Measurements from ENCODE around the gene LAX1. TPM values are rescaled to one million over a fixed set of nuclear protein-coding genes. Genes with fewer than 3 reads are reported as not detected.
"Not testable (repeated sequence)": the region's sequence is repeated elsewhere in the genome, so short reads cannot be mapped to it uniquely, and the experiment has no call there.

The LAX1 gene, protein sequence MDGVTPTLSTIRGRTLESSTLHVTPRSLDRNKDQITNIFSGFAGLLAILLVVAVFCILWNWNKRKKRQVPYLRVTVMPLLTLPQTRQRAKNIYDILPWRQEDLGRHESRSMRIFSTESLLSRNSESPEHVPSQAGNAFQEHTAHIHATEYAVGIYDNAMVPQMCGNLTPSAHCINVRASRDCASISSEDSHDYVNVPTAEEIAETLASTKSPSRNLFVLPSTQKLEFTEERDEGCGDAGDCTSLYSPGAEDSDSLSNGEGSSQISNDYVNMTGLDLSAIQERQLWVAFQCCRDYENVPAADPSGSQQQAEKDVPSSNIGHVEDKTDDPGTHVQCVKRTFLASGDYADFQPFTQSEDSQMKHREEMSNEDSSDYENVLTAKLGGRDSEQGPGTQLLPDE
- total RNA-seq, result 10 to 100 TPM; 21.4 to 21.7 TPM

DNA sequence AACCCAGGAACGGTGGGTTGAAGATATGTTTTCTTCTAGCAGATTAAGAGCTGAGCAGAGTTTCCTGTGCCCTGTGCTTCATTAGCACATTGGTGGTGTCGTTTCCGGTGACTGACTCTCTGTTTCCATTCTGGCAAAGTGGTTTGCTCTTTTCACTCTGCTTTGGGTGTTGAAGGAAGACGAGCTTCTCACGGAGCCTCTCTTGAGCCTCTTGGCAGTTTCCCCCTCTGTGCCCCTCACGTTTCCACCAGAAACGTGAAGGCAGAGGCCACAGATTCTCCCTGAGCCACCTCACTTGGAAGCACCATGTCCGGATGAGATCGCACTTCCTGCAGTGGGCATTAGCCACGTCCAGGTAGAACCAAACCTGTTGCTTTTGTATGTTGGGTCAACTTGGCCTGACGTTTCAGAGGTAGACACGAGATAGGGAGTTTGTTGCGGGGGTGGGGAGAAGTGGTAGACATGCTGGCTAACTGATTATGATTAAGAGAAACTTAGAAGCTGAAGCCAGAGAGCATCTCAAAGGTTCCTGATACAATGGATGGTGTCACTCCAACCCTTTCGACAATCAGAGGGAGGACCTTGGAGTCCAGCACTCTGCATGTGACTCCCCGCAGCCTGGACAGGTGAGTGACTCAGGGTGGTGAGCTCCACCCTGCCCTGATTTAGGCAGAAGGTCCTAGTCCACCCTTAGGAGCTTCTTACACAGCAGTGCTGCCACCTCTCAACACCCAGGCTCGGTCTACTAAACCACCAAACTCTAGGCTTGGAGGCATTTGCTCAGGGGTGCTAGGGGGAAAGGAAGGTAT is at the start of gene LAX1:
TSS of gene LAX1 (plus strand) at position 155 of the 809 bp plus-strand sequence. CDS start at position 538, 383 bp downstream.
- CTCF ChIA-PET, result interaction anchor here (0.7 to 1.4 kb wide), 3 partner anchors 18 to 424 kb away, joined by 3 to 4 read pairs (median 3); no protein-coding TSS in a partner anchor

GRCh38 chr1:203717120-203717519 is 47.9 kb upstream of the LAX1 start:
- CTCF ChIA-PET, result no interaction called here

More for the DNA sequence above, at the start of gene LAX1:
- POLR2A ChIA-PET, result interaction anchor here (0.5 to 2.2 kb wide), 13 partner anchors 9 to 1356 kb away, joined by 3 to 7 read pairs (median 4); partner anchors contain the start of genes ATP2B4, BTG2 and RBBP5

GRCh38 chr1:203720242-203720641 is 44.7 kb upstream of the LAX1 start:
- ChIA-PET POLR2A (no interaction called here), CTCF (no interaction called here)

More at GRCh38 chr1:203717120-203717519, 47.9 kb upstream of the LAX1 start:
- POLR2A ChIA-PET, result no interaction called here

GRCh38 chr1:203722909-203723308 is 42.1 kb upstream of the LAX1 start:
- POLR2A ChIA-PET, result interaction anchor here (0.6 kb wide), 1 partner anchor 203 kb away, joined by 5 read pairs; no protein-coding TSS in a partner anchor
- CTCF ChIA-PET, result interaction anchor here (1.4 kb wide), 1 partner anchor 217 kb away, joined by 3 read pairs; no protein-coding TSS in a partner anchor

DNA sequence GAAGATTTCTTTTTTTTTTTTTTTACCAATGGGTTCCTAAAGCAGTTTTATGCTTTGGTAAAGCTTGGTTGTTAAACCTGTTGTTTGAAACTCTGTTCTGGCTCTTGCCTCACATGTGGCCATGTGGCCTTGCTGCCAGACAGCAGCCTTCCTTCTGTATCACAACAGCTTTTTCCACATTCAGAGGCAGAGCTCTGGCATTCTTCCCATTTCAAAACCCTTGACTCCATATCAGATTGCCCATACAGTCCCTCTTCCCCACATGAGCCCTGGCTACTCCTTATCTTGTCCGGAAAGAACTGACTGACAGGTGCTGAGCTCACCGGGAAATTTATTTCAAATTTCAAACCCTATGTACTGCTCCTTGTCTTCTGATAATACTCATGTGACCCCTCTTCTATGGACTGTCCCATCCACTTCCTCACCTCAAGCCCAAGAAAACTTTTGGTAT is 38.5 kb upstream of the LAX1 start:
- ChIA-PET POLR2A (interaction anchor here (0.7 kb wide), 1 partner anchor 11 kb away, joined by 4 read pairs; no protein-coding TSS in a partner anchor), CTCF (no interaction called here)

DNA sequence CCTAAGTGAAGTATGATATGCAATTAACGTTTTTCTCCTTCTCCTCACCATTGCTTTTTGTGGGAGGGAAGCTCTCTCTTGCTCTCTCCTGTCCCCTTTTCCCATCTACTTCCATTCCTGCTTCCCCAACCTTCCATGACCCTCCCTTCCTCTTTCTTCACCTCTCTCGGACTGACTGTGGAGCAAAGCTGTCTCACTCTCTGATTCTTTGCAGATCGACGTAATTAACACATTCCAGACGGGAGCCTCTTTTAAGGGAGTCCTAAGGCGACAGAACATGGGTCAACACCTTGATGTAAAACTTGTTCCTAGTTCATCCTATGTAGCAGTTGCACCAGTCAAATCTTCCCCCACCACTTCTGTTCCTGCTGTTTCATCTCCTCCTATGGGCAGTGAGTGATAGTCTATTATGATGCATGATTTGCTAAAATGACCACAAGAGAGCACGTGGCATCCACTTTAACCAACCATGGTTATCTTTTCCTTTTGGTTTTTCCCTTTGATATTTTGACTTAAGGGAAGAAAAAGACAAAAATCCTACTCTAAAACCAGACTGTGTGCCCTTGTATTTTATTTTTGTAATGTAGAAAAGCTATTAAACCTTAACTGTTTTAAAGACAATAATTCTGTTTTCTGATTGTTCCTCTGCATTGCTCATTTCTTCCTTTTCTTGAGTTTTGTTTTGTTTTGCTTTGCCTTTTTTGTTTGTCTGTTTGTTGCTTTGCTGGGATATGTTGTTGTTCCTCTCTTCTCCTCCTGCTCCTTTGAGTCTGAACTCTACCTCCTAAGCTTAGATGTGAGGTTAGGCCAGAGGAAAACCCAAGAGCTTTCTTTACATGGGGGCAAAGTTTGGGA is 31.7 kb upstream of the LAX1 start:
- CTCF ChIA-PET, result interaction anchor here (0.6 kb wide), 1 partner anchor 87 kb away, joined by 3 read pairs; no protein-coding TSS in a partner anchor
- POLR2A ChIA-PET, result no interaction called here

GRCh38 chr1:203742436-203742835 is 22.5 kb upstream of the LAX1 start:
- CTCF ChIA-PET, result no interaction called here
- POLR2A ChIA-PET, result no interaction called here

DNA sequence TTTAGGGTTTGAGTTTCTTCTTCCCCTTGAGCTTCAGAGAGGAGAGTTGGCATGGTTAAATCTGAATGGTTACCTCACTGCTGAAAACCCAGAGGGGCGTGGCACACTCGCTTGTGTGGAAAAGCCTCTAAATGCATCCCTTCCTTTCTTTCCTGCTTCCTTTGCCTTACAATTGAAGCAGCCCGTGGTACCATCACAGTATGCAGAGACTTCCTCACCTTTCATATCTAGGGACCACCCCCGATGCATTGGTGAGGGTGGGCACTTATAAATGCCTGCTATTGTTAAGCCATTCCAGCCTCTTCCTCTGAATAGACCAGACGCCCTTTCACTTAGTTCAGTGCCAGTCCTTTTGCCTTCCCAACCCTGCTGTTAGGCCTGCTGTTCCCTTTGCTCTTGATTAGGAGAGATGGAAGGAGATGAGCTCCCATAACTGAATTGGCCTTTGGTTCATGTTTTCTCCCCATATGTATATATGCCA is 21.9 kb upstream of the LAX1 start:
- POLR2A ChIA-PET, result interaction anchor here (1.2 kb wide), 1 partner anchor 22 kb away, joined by 6 read pairs; the partner anchor contains the start of gene LAX1
- CTCF ChIA-PET, result no interaction called here

- ChIA-PET POLR2A (interaction anchor here (1.2 kb wide), 1 partner anchor 21 kb away, joined by 6 read pairs; the partner anchor contains the start of gene LAX1), CTCF (interaction anchor here (0.6 to 0.9 kb wide), 2 partner anchors 61 to 477 kb away, joined by 3 read pairs; no protein-coding TSS in a partner anchor)
These were observed 20.7 kb upstream of the LAX1 start for GRCh38 chr1:203744075-203744972.

- ChIA-PET POLR2A (no interaction called here), CTCF (no interaction called here)
These were observed 18.7 kb upstream of the LAX1 start for GRCh38 chr1:203746281-203746680.

GRCh38 chr1:203751051-203751450 is 13.9 kb upstream of the LAX1 start:
- POLR2A ChIA-PET, result no interaction called here
- CTCF ChIA-PET, result interaction anchor here (0.6 kb wide), 1 partner anchor 29 kb away, joined by 3 read pairs; no protein-coding TSS in a partner anchor

DNA sequence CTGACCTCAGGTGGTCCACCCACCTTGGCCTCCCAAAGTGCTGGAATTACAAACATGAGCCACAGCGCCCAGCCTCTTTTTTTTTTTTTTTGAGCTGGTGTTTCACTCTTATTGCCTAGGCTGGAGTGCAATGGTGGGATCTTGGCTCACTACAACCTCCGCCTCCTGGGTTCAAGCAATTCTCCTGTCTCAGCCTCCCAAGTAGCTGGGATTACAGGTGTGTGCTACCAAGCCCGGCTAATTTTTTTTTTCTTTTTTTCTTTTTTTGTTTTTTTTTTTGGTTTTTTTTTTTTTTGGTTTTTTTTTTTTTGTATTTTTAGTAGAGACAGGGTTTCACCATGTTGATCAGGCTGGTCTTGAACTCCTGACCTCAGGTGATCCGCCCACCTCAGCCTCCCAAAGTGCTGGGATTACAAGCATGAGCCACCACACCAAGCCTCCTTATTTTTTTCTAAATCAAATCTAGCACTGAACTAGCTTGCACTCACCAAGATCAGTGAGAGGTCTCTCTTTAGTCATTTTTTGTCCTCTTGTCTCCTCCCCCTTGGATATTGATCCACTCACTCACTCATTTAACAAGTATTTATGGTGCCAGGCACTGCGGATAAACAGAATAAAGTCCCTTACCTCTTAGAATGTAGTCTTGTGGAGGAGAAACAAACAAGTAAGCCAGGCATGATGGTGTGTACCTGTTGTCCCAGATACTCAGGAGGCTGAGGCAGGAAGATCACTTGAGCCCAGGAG is 13.2 kb upstream of the LAX1 start:
- ChIA-PET CTCF (interaction anchor here (0.6 kb wide), 1 partner anchor 28 kb away, joined by 3 read pairs; no protein-coding TSS in a partner anchor), POLR2A (interaction anchor here (0.7 kb wide), 1 partner anchor 28 kb away, joined by 6 read pairs; no protein-coding TSS in a partner anchor)

GRCh38 chr1:203754455-203754864 is 10.5 kb upstream of the LAX1 start:
- ChIA-PET CTCF (no interaction called here), POLR2A (interaction anchor here (0.6 kb wide), 1 partner anchor 689 kb away, joined by 6 read pairs; no protein-coding TSS in a partner anchor)

GRCh38 chr1:203756036-203756435 is 8.9 kb upstream of the LAX1 start:
- POLR2A ChIA-PET, result interaction anchor here (0.9 kb wide), 1 partner anchor 10 kb away, joined by 3 read pairs; no protein-coding TSS in a partner anchor
- CTCF ChIA-PET, result no interaction called here

DNA sequence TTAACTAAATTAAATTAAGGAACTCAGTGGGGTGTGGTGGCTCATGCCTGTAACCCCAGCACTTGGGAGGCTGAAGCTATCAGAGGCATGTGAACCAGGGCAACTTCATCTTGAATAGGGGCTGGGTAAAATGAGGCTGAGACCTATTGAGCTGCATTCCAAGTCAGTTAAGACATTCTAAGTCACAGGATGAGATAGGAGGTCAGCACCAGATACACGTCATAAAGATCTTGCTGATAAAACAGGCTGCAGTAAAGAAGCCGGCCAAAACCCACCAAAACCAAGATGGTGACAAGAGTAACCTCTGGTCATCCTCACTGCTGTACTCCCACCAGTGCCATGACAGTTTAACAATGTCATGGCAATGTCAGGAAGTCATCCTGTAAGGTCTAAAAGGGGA is 6.2 kb upstream of the LAX1 start:
- CTCF ChIA-PET, POLR2A ChIA-PET: not testable (repeated sequence)

DNA sequence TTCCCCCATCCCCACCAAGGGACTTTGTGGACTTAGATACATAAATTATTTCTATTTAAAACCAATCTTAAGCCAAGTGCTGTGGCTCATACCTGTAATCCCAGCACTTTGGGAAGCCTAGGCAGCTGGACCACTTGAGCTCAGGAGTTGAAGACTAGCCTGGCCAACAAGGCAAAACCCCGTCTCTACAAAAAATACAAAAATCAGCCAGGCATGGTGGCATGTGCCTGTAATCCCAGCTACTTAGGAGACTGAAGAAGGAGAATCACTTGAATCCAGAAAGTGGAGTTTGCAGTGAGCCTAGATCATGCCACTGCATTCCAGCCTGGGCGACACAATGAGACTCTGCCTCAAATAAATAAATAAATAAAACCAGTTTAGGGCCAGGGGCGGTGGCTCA is 4.5 kb upstream of the LAX1 start:
- CTCF ChIA-PET, result interaction anchor here (0.6 to 0.7 kb wide), 4 partner anchors 23 to 659 kb away, joined by 3 to 4 read pairs (median 3); no protein-coding TSS in a partner anchor
- POLR2A ChIA-PET, result no interaction called here

GRCh38 chr1:203761958-203762357 is 3.0 kb upstream of the LAX1 start:
- POLR2A ChIA-PET, result not testable (repeated sequence)
- CTCF ChIA-PET, result interaction anchor here (0.7 to 0.9 kb wide), 2 partner anchors 60 to 637 kb away, joined by 3 read pairs; no protein-coding TSS in a partner anchor
